GM18498 (cell line): ENCODE data around the gene LAMC2.

Experiments
- ATAC-seq: cut with Tn5 transposase; IDR thresholded peaks from one replicate; pipeline ENCODE4 v1.9.1; 2021; ENCODE audit warnings: mild to moderate bottlenecking, moderate library complexity; ENCODE audit not compliant: unreplicated experiment

LAMC2 gene

DNA sequence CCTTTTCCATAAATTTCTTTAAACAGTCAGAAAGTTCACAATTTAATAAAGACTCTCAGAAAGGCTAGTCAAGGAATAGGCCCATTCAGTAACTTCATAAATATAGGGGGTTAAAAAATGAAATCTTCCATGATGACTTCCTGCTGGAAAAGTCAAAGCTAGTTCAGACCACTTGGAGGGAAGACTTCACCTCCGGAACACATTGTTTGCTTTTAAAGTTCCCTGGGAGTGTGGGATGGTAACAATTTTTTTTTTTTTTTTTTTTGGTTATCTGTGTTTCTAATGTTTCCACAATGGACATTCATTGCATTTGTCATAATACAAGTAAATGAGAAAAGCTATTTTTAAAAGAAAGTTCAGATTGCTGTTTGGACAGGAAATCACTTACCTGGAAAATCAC is 18.4 kb upstream of the LAMC2 start:
- ATAC-seq: no peak

DNA sequence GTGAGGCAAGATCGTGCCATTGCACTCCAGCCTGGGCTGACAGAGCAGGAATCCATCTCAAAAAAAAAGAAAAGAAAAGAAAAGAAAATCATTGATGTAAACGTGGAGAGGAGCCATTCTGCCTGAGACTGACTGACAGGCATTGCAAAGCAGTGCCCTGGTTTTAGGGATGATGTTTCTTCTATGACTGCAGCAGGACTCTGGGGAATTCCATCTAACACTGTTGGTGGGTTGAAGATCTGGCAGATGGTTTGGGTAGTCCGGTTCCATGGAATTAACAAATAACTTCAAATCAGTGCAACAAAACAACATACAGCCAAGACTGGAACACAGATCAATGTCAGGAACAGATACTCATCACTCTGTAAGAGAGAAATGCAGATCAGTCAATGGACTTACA is 17.8 kb upstream of the LAMC2 start:
- no peak for ATAC-seq

DNA sequence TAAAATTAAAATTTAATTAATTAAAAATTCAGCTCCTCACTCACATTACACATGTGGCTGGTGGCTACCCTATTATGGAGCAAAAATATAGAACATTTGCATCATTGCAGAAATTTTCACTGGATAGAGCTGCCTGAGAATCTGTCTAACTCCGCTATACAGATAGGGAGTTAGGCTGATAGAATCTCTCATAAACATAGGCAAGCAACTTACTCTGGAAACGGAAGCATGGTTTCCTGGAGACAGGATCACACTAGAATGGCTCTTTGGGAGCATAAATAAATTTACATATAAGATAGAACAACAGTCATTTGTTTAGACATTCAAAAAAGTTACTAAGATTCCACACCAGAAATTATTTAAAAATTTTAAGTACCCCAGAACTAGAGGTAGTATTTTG is 12.2 kb upstream of the LAMC2 start:
- no peak for ATAC-seq

DNA sequence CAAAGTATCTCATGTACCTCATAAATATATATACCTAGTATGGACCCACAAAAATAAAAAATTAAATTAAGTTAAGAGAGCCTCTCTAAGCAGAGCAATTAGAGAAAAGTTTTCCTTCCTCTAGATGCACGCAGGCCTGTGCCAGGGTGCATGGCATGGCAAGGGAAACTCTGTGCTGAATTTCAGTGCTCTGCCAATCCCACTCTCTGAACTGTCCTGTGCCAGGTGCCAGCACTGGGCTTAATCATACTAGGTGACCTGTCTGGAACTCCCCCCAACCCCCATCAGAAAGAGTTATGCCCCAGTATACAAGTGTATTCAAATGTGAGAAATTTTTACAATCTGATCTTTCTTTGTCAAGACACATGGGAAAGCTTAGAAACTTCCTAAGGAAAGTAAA is 10.4 kb upstream of the LAMC2 start:
- ATAC-seq: no peak

DNA sequence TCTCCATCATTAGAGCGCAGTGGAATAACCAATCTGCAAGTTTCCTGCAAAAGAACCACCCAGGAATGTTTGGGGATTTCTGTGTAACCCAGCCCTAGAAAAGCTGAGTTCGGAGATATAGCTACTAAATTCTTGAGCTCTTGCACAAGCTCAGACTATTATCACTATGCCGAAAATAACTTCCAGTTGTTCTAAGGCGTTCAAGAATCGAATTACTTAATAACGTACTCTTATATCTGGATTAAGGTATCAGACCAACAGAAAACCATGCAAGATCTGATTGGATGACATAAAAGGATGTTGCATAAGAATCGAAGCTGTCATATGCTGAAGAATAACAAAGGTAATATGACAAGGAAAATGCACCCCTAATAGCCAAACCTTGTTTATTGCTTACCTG is 7.5 kb upstream of the LAMC2 start:
- no peak for ATAC-seq

DNA sequence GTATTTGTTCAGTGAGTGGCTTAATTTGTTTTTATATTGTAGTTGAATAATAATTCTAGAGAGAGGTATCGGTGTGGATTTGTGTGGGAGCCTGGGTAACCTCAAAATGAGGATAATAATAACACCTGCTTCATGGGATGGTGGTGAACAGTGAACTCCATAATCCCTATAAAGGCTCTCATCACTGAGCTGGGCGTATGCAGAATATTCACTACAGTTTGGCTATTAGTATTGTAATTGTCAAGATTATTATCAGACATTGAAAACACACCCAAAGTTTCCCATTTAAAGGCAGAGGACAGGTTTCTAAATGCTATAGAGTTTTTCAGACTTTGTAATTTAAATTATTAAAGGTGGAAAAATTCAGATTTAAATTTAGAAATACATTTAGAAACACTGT is 7.0 kb upstream of the LAMC2 start:
- no peak for ATAC-seq

DNA sequence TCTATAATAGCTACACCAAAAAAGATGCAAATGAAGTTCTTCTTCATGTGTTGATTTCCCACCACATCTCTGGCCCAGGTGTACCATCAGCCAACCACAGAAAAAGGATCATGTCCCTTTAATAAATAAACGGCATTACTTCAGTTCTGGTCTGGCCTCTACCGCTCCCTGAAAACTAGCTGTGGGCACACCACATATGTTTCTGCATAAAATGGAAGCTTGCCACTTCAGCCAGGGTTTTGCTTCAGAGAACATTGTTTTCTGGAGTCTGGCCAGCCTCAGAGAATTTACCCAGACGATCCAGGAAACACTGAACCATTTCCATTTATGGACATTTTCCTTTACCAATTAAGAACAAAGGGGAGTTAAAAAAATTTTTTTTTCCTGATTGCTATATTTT is 5.8 kb upstream of the LAMC2 start:
- ATAC-seq: no peak

DNA sequence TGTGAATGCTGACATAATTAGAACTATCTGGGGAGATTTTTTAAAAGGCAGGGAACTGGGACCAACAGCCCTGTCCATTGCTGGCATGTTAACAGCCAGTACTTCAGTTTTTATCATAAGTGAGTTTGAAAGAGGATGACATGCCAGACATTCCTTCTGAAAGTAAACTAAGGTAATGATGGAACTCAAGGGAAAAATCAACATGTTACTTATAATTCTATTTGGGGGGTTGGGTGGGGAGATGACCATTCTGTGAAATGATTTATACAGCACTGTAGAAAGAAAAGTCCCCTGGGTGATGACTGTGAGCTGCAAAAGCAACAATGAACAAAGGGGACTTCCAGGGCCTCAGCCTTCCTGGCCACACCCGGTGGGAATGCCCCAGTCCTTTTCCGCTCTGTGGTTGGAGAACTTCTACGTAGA is 5.4 kb upstream of the LAMC2 start:
- no peak for ATAC-seq

DNA sequence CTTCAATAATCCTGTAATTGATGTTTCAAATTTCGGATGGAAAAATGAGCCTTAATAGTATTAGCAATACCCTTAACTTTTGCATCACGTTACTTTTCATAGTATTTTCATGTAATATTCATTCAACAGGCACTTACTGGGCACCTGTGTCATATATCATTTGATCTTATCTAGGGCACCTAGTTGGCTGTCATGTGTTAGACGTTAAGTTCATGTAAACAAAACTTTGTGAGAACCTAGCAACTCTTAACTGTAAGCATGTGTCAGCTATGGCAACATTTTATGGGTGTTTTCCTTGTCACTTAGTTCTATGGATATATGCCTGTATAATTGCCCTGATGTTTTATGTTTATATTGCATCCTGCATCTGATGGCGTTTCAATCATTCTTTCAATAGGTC is 777 bp downstream of the LAMC2 start:
- no peak for ATAC-seq

DNA sequence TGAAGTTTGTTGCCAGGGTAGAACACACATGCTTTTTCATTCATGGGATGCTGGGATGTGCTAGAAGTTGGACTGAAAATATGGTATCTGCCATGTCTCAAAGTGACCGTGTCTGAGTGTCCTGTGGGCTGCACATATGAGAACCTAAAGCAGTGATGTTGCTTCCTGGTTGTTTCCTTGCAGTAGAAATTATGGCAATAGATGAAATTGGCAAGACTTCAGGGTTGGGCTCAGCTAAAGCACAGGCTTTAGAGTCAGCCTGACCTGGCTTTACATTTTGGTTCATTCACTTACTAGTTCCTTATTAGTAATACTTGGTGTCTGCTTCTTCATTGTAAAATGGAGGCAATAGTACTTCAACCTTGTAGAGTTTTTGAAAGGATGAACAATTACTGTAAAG is 2.2 kb downstream of the LAMC2 start:
- no peak for ATAC-seq

DNA sequence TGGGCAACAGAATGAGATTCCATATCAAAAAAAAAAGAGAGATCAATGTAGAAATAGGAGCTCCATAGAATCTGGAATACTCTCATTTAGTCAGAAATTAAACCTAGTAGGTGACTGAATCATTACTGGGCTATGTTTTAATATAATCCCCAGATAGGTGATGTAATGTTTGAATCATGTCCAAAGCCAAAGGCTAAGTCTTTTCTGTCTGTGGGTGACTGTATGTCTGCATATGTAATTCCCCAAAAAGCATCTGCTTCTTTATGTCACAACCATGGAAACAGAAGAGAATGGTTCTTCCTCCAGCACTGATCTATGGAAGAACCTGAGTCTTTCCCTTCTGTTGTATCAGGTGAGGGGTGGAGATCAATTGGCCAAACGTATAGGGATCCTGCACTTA is 5.8 kb downstream of the LAMC2 start:
- ATAC-seq: no peak

DNA sequence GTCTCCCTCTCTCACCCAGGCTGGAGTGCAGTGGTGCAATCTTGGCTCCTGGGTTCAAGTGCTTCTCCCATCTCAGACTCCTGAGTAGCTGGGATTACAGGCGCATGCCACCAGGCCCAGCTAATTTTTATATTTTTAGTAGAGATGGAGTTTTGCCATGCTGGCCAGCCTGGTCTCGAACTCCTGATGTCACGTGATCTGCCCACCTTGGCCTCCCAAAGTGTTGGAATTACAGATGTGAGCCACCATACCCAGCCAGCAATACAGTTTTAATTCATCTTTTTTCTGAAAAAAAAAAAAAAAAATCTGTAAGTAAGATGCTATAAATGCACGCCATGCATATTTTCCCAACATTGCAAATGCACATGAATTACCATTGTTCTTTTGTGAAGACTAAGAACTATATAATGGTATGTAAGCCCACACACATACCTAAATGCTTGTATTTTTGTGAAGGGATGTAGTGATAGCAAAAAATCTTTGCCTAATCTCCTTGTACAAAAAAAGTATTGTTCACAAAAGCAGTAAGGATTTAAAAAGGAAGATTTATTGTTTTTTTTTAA is 8.0 kb downstream of the LAMC2 start:
- ATAC-seq: no peak

DNA sequence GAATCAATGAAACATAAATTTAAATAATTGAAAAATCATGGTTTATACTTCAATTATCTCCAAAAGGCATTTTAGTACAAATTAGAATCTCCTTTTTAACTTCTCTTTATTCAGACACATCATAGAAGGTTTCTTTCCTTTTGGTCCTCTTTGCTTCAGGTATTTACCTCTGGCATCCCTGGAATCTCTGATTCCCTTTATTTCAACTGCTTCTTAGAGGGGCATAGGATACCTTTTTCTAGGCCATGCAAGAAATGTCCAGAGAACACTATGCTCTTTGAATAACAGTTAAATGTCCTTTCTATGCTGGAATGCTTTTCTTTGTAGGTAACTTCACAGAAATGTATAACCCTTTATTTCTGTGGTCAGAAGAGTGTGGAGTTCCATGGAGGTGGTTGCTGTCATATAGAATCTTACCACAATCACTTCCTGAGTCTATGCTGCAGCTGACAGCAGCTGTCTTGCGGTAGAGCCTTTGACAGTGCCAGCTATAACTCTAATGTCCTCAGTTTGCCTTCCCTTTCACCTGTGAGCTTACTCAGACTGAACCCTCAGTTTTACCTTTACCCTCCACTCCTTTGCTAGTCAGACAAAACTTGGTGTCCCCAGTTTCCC is 8.6 kb downstream of the LAMC2 start:
- peak; percentile 97 for ATAC-seq

DNA sequence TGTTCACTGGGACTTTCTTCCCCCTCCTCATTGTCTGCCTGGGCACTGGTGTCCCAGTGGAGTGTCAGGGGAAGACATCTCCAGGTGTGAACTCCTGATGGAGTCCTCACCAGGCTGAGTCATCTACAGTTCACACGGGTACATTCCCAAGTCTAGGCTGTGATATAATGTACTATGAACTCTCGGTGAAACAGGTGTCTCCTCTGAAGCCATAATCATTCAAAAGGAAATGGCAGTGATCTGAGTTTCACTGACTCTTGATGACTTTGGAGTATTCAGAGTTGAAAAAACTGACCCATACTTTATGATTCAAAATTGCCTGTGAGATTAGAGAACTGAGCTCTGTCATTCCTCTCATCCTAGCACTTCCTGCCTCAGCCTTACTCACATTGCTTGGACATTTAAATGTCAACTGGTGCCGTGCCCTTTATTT is 9.1 kb downstream of the LAMC2 start:
- ATAC-seq: peak; percentile 54

DNA sequence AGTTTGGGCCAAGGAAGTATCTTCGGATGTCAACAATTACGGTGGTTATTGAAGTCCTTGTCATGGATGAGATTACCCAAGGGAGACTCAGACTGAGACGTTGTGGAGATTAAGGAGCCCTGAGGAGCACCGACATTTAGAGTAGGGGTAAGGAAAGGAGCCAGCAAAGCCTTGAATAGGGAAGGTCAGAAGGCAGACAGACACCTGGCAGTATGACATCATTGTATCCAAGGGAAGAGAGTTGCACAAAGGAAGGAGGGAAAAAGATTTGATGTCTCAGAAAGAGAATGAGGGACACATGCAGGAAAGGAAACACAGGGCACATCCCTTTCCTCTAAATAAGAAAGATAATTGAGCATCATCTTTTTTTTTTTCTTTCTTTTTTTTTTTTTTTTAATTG is 11.7 kb downstream of the LAMC2 start:
- no peak for ATAC-seq

DNA sequence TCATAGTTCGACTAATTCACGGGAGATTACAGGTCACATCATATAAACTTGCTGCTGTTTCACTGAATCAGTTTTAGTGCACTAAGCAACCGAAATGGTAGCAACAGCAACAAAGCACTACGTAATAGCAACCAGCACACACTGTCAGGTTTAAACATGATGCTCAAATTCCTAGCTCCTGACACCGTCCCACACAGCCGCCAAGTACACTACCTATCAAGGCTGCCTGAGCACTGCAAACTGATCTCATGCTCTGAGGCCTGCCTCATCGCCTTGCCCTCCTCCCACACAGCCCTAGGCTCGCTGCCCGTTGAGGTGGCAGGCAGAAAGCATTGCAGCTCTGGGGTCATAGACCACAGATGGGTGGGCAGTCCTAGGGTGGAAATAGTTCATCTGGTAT is 12.4 kb downstream of the LAMC2 start:
- ATAC-seq: no peak

DNA sequence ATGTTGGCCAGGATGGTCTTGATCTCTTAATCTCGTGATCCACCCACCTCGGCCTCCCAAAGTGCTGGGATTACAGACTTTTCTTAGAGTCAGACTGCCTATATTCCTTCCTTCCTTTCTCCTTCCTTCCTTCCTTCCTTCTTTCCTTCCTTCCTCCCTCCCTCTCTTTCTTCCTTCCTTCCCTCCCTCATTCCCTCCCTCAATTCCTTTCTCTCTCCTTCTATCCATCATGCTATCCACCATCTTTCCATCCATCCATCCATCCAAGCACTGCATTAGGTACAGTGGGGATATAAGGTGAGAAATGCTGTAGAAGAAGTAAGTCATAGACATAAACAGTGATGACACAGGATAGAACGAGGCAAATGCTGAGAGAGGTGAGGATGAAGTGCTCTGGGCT is 13.2 kb downstream of the LAMC2 start:
- no peak for ATAC-seq

DNA sequence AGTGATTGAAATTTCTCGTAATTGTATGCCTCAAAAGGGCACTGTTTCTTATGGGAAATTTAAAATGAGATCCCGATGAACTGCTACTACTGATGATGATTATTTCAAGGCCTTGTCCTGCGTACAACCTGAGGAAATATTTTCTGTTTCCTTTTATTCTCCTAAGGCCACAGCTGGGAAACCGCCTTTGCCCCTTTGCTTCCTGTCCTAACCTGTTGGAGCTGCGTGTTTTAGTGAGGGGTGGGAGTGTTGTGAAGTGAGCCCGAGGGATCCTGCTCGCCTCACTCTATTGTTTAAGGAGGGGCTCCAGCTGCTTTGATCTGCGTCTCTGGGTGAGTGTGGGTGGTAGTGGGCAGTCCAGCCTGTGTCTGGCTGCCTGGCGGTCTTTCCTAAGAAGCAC is 14.4 kb downstream of the LAMC2 start:
- no peak for ATAC-seq

DNA sequence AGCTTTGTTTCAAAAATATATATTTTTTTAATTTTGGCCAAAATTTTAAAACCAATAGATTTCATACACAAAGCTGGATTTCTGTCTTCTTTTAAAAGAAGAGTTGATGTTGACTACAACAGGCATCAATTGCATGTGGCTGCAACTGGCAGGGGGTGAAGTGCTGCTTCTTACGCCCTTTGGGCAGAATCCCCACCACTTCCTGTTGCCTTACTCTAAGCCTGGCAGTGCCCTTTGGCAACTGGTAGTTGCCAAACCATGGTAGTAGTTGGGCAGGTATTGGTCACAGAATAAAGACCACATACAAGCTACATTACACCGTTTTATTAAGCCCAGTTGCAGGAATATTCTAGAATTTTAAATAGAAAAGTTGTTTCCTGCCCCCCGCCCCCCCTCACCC is 17.0 kb downstream of the LAMC2 start:
- no peak for ATAC-seq

DNA sequence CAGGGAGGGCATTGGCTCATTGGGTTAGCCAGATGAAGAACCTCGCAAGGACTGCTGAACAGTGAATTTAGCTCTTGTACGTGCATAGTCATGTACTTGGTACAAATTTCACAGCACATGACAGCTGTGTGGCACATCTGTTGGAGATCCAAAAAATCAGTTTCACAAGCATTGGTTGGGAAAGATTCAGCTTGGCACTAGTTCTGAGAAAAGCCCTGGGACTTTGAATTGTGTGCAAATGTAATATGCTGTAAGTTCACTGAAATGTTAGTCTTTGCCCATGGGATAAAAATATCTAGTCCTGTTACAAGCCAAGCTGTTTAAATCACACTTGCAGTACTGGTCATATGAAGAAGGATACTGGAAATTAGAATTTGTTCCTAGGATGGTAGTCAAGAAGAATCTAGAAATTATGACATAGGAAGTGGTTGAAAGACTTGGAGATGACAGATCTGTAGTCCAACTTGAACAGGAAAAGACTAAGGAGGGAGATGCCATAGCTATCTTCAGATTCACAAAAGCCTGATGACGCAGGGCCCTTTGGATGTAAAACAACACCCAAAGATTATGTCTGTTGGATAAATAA is 19.2 kb downstream of the LAMC2 start:
- ATAC-seq: no peak

DNA sequence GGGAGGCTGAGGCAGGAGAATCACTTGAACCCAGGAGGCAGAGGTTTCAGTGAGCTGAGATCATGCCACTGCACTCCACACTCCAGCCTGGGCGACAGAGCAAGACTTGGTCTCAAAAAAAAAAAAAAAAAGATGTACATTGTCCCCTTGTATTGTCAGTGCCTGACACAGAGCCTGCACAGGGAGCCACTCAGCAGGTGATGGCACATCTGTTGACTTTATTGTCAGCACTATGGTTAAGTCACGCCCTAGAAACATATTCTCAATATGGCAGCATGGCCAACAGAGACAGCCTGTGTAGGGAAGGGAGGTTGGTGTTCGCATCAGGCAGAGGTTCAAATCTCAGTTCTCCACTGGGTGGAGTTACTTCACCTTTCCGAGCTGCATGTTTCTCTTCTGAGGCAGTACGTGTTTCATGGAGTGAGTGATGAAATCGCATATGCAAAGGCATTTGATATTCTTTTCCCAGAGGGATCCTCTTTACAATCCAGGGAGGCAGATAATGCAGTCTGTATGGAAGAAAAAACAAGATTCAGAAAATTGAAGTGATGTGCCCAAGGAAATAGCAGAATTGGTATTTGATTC is 20.6 kb downstream of the LAMC2 start:
- no peak for ATAC-seq

DNA sequence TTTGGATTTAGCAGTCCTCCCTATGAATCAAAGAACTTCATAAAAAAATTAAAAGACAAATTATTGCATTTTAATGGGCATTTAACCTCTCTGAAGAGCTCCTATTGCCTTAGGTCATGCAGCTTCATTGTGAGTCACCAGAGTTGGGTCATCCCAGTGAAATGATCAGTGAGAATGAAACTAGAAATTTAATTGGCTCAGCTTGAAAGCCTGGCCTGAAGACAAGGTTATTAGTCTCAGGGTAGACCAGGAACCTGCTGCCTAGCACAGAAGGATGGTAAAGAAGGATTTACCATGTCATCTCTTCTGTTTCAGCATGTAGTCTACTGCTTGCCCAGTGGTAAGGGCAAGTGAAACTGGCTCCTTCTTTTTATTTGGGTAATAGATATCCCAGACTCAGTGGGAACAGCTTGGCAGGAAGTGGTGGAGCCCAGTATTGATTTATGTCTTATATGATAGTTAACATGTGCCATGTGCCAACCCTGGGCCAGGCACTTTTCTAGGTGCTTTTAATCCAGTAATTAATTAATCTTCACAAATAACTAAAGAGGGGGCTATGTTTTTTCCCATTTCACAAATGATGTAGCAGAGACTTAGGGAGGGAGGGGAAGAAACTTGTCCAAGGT is 23.6 kb downstream of the LAMC2 start:
- no peak for ATAC-seq
